ENCODE results near the gene LRRC40. TPM values are rescaled to one million over a fixed set of nuclear protein-coding genes. Genes with fewer than 3 reads are reported as not detected.

The LRRC40 gene
- polyA plus RNA-seq, 3 donors = 4.3 to 6.3 (median 5.0) TPM

- Histone ChIP-seq H3K27ac (ENCODE audit: low read depth in 1 of 2, low read length in 2 of 2) (peak overlapping the region in 1 of 2 donors; percentile 96), H3K36me3 (replicated peaks in 1 of 2; ENCODE audit: control insufficient read depth in 1 of 2, insufficient read depth in 2 of 2, low read length in 2 of 2) (peaks cover 15 to 37% of the 10 kb centered on the region in 2 donors), H3K4me1 (ENCODE audit: control insufficient read depth in 1 of 2, insufficient read depth in 2 of 2, low read length in 2 of 2) (peaks cover 14 to 32% of the 10 kb centered on the region in 2 donors), H3K9me3 (replicated peaks in 1 of 2; ENCODE audit: control insufficient read depth in 1 of 2, insufficient read depth in 1 of 2, low read length in 2 of 2) (no peaks in the 10 kb centered on the region), H3K4me2 (replicated peaks; ENCODE audit: extremely low read depth, low read length, poor library complexity, severe bottlenecking) (peak overlapping the region; percentile 78), H3K9ac (ENCODE audit: insufficient read depth, low read length, poor library complexity, severe bottlenecking) (no peak overlapping the region), H3K79me2 (ENCODE audit: insufficient read depth, low read length) (peaks cover 92% of the 10 kb centered on the region), H3K4me3 (replicated peaks in 1 of 3; ENCODE audit: low read depth in 2 of 3, low read length in 3 of 3) (peak overlapping the region in 1 of 3 experiments; percentile 87), H3K27me3 (ENCODE audit: control insufficient read depth in 2 of 2, insufficient read depth in 2 of 2, low read length in 2 of 2) (no peaks in the 10 kb centered on the region), H2AFZ (ENCODE audit: insufficient read depth, low read depth, low read length, poor library complexity, severe bottlenecking) (no peak overlapping the region), H4K20me1 (ENCODE audit: insufficient read depth, low read length) (peaks cover 44% of the 10 kb centered on the region)
- WGBS (ENCODE audit: insufficient coverage) = no CpG with 5 or more reads among the region's 3 CpGs
- TF ChIP-seq, protein P1, sequence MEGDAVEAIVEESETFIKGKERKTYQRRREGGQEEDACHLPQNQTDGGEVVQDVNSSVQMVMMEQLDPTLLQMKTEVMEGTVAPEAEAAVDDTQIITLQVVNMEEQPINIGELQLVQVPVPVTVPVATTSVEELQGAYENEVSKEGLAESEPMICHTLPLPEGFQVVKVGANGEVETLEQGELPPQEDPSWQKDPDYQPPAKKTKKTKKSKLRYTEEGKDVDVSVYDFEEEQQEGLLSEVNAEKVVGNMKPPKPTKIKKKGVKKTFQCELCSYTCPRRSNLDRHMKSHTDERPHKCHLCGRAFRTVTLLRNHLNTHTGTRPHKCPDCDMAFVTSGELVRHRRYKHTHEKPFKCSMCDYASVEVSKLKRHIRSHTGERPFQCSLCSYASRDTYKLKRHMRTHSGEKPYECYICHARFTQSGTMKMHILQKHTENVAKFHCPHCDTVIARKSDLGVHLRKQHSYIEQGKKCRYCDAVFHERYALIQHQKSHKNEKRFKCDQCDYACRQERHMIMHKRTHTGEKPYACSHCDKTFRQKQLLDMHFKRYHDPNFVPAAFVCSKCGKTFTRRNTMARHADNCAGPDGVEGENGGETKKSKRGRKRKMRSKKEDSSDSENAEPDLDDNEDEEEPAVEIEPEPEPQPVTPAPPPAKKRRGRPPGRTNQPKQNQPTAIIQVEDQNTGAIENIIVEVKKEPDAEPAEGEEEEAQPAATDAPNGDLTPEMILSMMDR (IDR thresholded peaks at IDR 0.05) = no peak
- no peak for DNase-seq
- Mint-ChIP-seq H3K4me3 (no peak overlapping the region), H3K27ac (peak overlapping the region in 3 of 7 donors; percentile 91 to 97 (median 96)), H3K9me3 (no peaks in the 10 kb centered on the region), H3K4me1 (peaks cover 28% of the 10 kb centered on the region), H3K27me3 (ENCODE audit: low read depth in 3 of 3) (no peaks in the 10 kb centered on the region), H3K36me3 (peaks cover 21 to 29% of the 10 kb centered on the region in 2 donors)
- intact Hi-C loops (cut with micrococcal nuclease) = no loop called here
Observed at GRCh38 chr1:70222716-70223235, 17.4 kb upstream of the LRRC40 start.

DNA sequence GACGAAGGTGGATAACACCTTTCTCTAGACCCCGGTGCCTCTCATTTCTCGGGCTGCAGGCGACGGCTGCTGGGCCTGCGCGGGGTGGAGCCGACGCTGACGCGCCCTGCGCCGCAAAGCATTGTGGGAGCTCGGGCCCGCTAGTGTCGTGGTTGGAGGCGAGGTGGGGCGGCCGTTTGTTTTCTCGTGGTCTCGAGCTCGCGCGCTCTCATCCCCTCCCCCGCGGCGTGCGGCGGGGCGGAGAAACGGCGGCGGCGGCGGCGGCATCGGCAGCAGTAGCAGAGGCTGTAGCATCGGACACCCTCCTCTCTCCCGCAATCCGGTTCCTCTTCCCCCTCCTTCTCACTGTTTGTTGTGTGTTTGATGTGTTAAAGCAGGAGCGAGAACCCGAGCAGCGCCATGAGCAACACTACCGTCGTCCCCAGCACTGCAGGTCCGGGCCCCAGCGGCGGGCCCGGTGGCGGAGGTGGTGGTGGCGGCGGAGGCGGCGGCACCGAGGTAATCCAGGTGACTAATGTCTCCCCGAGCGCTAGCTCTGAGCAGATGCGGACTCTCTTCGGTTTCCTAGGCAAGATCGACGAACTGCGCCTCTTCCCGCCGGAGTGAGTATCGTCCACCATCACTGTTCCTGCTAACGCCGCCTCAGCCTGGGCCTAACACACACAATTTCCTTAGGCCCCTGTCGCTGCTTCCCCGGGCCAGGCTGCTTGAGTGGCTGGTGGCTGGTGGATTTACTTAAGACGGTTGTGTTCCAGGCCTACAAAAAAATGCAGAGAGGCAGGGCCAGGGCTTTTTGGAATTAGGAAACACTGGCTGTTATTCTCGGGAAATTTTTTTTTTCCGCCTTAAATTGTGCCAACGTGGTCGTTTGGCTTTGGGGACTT is 16.1 kb upstream of the LRRC40 start, which contains the start of gene SRSF11:
Gene SRSF11, plus strand, starts transcription at position 143 of the 884 bp plus-strand sequence. Its CDS starts 257 bp downstream, at position 400.
- TF ChIP-seq, protein P1 (IDR thresholded peaks at IDR 0.05) = no peak
- peaks cover 31% of the 10 kb centered on the region for H4K20me1 ChIP-seq (ENCODE audit: insufficient read depth, low read length)
- peaks cover 8 to 38% of the 10 kb centered on the region in 2 donors for H3K36me3 ChIP-seq (replicated peaks in 1 of 2; ENCODE audit: control insufficient read depth in 1 of 2, insufficient read depth in 2 of 2, low read length in 2 of 2)
- H3K79me2 ChIP-seq (ENCODE audit: insufficient read depth, low read length) = peaks cover 92% of the 10 kb centered on the region
- peak within 1 kb of the TSS; percentile 96 for H3K9ac ChIP-seq (ENCODE audit: insufficient read depth, low read length, poor library complexity, severe bottlenecking)
- no peaks in the 10 kb centered on the region for H3K27me3 ChIP-seq (ENCODE audit: control insufficient read depth in 2 of 2, insufficient read depth in 2 of 2, low read length in 2 of 2)
- H3K36me3 Mint-ChIP-seq = peaks cover 27 to 37% of the 10 kb centered on the region in 2 donors
- peak within 1 kb of the TSS; percentile 83 to 90 for H3K4me3 Mint-ChIP-seq
- 0% methylated on average over 42 of the region's 74 CpGs for WGBS (ENCODE audit: insufficient coverage)
- H3K9me3 ChIP-seq (replicated peaks in 1 of 2; ENCODE audit: control insufficient read depth in 1 of 2, insufficient read depth in 1 of 2, low read length in 2 of 2) = no peaks in the 10 kb centered on the region
- peak within 1 kb of the TSS; percentile 76 to 87 (median 79) for H3K4me3 ChIP-seq (replicated peaks in 1 of 3; ENCODE audit: low read depth in 2 of 3, low read length in 3 of 3)
- no peaks in the 10 kb centered on the region for H3K27me3 Mint-ChIP-seq (ENCODE audit: low read depth in 3 of 3)
- H3K4me2 ChIP-seq (replicated peaks; ENCODE audit: extremely low read depth, low read length, poor library complexity, severe bottlenecking) = peak within 1 kb of the TSS; percentile 78
- H3K4me1 ChIP-seq (ENCODE audit: control insufficient read depth in 1 of 2, insufficient read depth in 2 of 2, low read length in 2 of 2) = peaks cover 14 to 32% of the 10 kb centered on the region in 2 donors
- DNase-seq = peak; percentile 86 to 91 (median 91)
- H3K9me3 Mint-ChIP-seq = no peaks in the 10 kb centered on the region
- intact Hi-C loops (cut with micrococcal nuclease) = no loop called here
- H2AFZ ChIP-seq (ENCODE audit: insufficient read depth, low read depth, low read length, poor library complexity, severe bottlenecking) = peak within 1 kb of the TSS; percentile 87
- peaks cover 28% of the 10 kb centered on the region for H3K4me1 Mint-ChIP-seq
- H3K27ac ChIP-seq (ENCODE audit: low read depth in 1 of 2, low read length in 2 of 2) = peak within 1 kb of the TSS; percentile 96 to 97
- H3K27ac Mint-ChIP-seq = peak within 1 kb of the TSS; percentile 91 to 97 (median 96)
